Heart right ventricle (tissue), 16 donors: ENCODE data around the gene SRGAP3. TPM values are rescaled to one million over a fixed set of nuclear protein-coding genes. Genes with fewer than 3 reads are reported as not detected.

Source experiments
- ATAC-seq, 8 donors: fragments of 200-7000 bp; cut with Tn5 transposase; one replicate each; pipeline ENCODE4 v1.9.1; 2020; ENCODE audit warnings: mild to moderate bottlenecking in 8 of 8, moderate library complexity in 8 of 8, moderate number of reproducible peaks in 1 of 8
- DNase-seq, 2 donors: peaks; one replicate each; pipeline ENCODE4 v3.0.0-alpha.2; 2020
- H3K27ac ChIP-seq, 10 donors: fragments of 200-600 bp; sonication (generic) in 2 of 10; one replicate each; pipeline versions ENCODE4 v1.5.0 to v1.8.0; 2020 to 2022; ENCODE audit warnings: mild to moderate bottlenecking in 3 of 10
- H3K27me3 ChIP-seq, 7 donors: fragments of 200-600 bp; one replicate each; pipeline ENCODE4 v1.8.0; 2021 to 2022; ENCODE audit warnings: mild to moderate bottlenecking in 2 of 7
- H3K36me3 ChIP-seq, 9 donors: fragments of 200-600 bp; sonication (generic) in 1 of 9; one replicate each; pipeline versions ENCODE4 v1.5.0 to v1.8.0; 2020 to 2022; ENCODE audit warnings: mild to moderate bottlenecking in 2 of 9
- H3K4me1 ChIP-seq, 9 donors: fragments of 200-600 bp; sonication (generic) in 1 of 9; one replicate each; pipeline versions ENCODE4 v1.5.0 to v1.8.0; 2020 to 2022; ENCODE audit warnings: mild to moderate bottlenecking in 4 of 9
- H3K4me3 ChIP-seq, 10 donors: fragments of 200-600 bp; sonication (generic) in 2 of 10; one replicate each; pipeline versions ENCODE4 v1.5.0 to v1.8.0; 2020 to 2022; ENCODE audit warnings: mild to moderate bottlenecking in 7 of 10, moderate library complexity in 2 of 10
- H3K9me3 ChIP-seq, 11 donors: fragments of 200-600 bp in 10 of 11; sonication (generic) in 2 of 11; one replicate each; pipeline versions ENCODE4 v1.5.0 to v1.8.0; 2013 to 2022; ENCODE audit warnings: mild to moderate bottlenecking in 2 of 11, control low read depth in 1 of 11, moderate library complexity in 1 of 11
- WGBS, 2 donors: extraction: QIAGEN DNeasy Blood & Tissue Kit; methylation state at CpG; one replicate each; pipeline ENCODE4 v1.1.7; 2013; ENCODE audit warnings: inconsistent platforms in 1 of 2; 5-methylcytosine and 5-hydroxymethylcytosine counted together
- intact Hi-C, 10 donors: fragments of 100-400 bp; cut with DNase I; formaldehyde crosslinking; loops; one replicate each; pipeline versions ENCODE4 v1.11.1 to v1.14.2; 2022
- polyA plus RNA-seq, 2 donors: library from polyadenylated mRNA; stranded (reverse); fragments of 200-250 nt; gene quantifications; one replicate each; pipeline ENCODE4 v1.2.3, GENCODE V29; 2013
- total RNA-seq, 10 donors: library from RNA; stranded (reverse); fragmentation: NEBNext Ultra II Directional in 3 of 10; extraction: Animal tissue kit (Norgen Biotek cat#: 25700) in 3 of 10; gene quantifications; one replicate each; pipeline versions ENCODE4 v1.2.1 to v1.2.4, GENCODE V29; 2021 to 2023
- TF ChIP-seq, protein P1 (sequence below), 9 donors: fragments of 200-600 bp; sonication (generic) in 2 of 9; IDR thresholded peaks; one replicate each; pipeline versions ENCODE4 v1.5.0 to v1.8.0; 2021 to 2022; ENCODE audit warnings: antibody characterized with exemption in 9 of 9, mild to moderate bottlenecking in 5 of 9, moderate library complexity in 1 of 9
- donor health status: Arrhythmogenic right ventricular cardiomyopathy.
- donor health status: ischemic (EF 13 %, LVEDD 7.1; RV severe dilation, severe dysfunction).
- donor health status: healthy with polysubstance abuse.
- donor health status: DM: no; HTN: yes; CAD: no.
- donor health status: DM: no; HTN: no; CAD: no.
- donor health status: ischemic (EF 25% LVEDD 6.9; RV normal size, moderate dysfunction).
- donor health status: ischemic (EF 25% LVEDD 5.7; RV mildly dilated, moderate dysfunction).
- donor health status: healthy.
- donor health status: DM: yes; HTN: yes; CAD: no.
- donor health status: Ischemic cardiomyopathy.
- donor health status: ischemic (EF 35%, LVEDD 5.7; RV mildly dilated, moderate dysfunction).
- donor health status: nonischemic (EF 11% LVEDD 7.7; RV severe dilation, severe dysfunction).
- donor health status: DM: yes; HTN: yes; CAD: no.
- donor health status: PGD.
- donor health status: ischemic (EF 29% LVEDD 5.4; RV normal size, mild dysfunction).
- donor health status: nonischemic (EF 23%, LVEDD 6.1; RV moderate dilation, normal function).

The SRGAP3 gene
- total and polyA plus RNA-seq, 12 donors, result 0.67 to 16.1 (median 10.6) TPM

GRCh38 chr3:9198899-9199335, 50.5 kb downstream of the SRGAP3 start:
- Histone ChIP-seq H3K27ac (no peak overlapping the region), H3K4me3 (no peak overlapping the region), H3K9me3 (no peaks in the 10 kb centered on the region), H3K4me1 (peaks cover 0 to 8% (median 0%) of the 10 kb centered on the region in 9 donors), H3K36me3 (no peaks in the 10 kb centered on the region), H3K27me3 (no peaks in the 10 kb centered on the region)
- DNase-seq (no peak), ATAC-seq (peak in 3 of 8 donors; percentile 19 to 68 (median 47))
- TF ChIP-seq, protein P1, sequence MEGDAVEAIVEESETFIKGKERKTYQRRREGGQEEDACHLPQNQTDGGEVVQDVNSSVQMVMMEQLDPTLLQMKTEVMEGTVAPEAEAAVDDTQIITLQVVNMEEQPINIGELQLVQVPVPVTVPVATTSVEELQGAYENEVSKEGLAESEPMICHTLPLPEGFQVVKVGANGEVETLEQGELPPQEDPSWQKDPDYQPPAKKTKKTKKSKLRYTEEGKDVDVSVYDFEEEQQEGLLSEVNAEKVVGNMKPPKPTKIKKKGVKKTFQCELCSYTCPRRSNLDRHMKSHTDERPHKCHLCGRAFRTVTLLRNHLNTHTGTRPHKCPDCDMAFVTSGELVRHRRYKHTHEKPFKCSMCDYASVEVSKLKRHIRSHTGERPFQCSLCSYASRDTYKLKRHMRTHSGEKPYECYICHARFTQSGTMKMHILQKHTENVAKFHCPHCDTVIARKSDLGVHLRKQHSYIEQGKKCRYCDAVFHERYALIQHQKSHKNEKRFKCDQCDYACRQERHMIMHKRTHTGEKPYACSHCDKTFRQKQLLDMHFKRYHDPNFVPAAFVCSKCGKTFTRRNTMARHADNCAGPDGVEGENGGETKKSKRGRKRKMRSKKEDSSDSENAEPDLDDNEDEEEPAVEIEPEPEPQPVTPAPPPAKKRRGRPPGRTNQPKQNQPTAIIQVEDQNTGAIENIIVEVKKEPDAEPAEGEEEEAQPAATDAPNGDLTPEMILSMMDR (IDR thresholded peaks at IDR 0.05), result no peak
- 41 to 51% methylated on average over 10 of the region's 10 CpGs for WGBS, 2 donors
- intact Hi-C loops, result no loop called here

DNA sequence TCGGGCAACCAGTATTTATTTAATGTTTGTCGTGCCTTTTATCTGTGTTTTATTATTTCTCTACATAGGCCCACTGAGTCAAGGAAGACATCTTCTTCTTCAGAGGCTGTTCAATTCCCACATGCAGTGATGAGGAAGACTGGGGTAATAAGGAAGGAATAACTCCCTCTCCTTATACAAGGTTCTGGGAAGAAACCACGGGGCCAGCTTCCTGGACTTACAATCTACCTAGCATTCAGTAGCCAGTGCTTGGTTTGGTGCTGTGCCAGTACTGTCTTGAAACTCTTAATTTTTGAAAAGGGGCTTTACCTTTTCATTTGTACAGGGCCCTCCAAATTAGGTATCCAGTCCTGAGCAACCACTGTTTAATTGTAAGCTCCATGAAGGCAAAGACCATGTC, 51.2 kb downstream of the SRGAP3 start:
- no peaks in the 10 kb centered on the region for H3K27me3 ChIP-seq
- DNase-seq (no peak), ATAC-seq (no peak)
- H3K9me3 ChIP-seq, result no peaks in the 10 kb centered on the region
- H3K27ac ChIP-seq, result no peak overlapping the region
- peaks cover 0 to 8% (median 0%) of the 10 kb centered on the region in 9 donors for H3K4me1 ChIP-seq
- intact Hi-C loops, result no loop called here
- no peak overlapping the region for H3K4me3 ChIP-seq
- WGBS, 2 donors, result 83 to 88% methylated on average over 3 of the region's 3 CpGs
- H3K36me3 ChIP-seq, result no peaks in the 10 kb centered on the region
- TF ChIP-seq, protein P1 (IDR thresholded peaks at IDR 0.05), result no peak

GRCh38 chr3:9196020-9196419, 53.4 kb downstream of the SRGAP3 start:
- TF ChIP-seq, protein P1 (IDR thresholded peaks at IDR 0.05), result no peak
- H3K27me3 ChIP-seq, result no peaks in the 10 kb centered on the region
- no peak overlapping the region for H3K27ac ChIP-seq
- DNase-seq, result no peak
- H3K36me3 ChIP-seq, result no peaks in the 10 kb centered on the region
- no peak overlapping the region for H3K4me3 ChIP-seq
- H3K9me3 ChIP-seq, result no peaks in the 10 kb centered on the region
- intact Hi-C loops, result no loop called here
- WGBS, 2 donors, result 36 to 54% methylated on average over 7 of the region's 7 CpGs
- no peak for ATAC-seq
- peaks cover 0 to 18% (median 0%) of the 10 kb centered on the region in 9 donors for H3K4me1 ChIP-seq

- ATAC-seq (no peak), DNase-seq (no peak)
- intact Hi-C loops, result no loop called here
- Histone ChIP-seq H3K4me3 (no peak overlapping the region), H3K4me1 (peaks cover 0 to 18% (median 0%) of the 10 kb centered on the region in 9 donors), H3K36me3 (no peaks in the 10 kb centered on the region), H3K27ac (no peak overlapping the region), H3K27me3 (no peaks in the 10 kb centered on the region), H3K9me3 (no peaks in the 10 kb centered on the region)
- WGBS, 2 donors, result 85 to 88% methylated on average over 3 of the region's 3 CpGs
- TF ChIP-seq, protein P1 (IDR thresholded peaks at IDR 0.05), result no peak
Observed at GRCh38 chr3:9195390-9195789, 54.1 kb downstream of the SRGAP3 start.
